Measurements from ENCODE around the gene SCAI. TPM values are rescaled to one million over a fixed set of nuclear protein-coding genes. Genes with fewer than 3 reads are reported as not detected.

The SCAI gene
- total and polyA plus RNA-seq, 9 of the 15 experiments (the other 6 are each of a cell fraction or from before 2014, with no cell fraction given), result 0.70 to 12.4 (median 4.2) TPM

- TF ChIP-seq ZBTB11 (CRISPR knock-in tag; IDR thresholded peaks at IDR 0.05) (no peak), HMG20B (CRISPR knock-in tag; IDR thresholded peaks at IDR 0.05) (no peak), CHD2 (IDR thresholded peaks at IDR 0.05; ENCODE audit: low read depth, low read length) (no peak), CREM (IDR thresholded peaks at IDR 0.05; ENCODE audit: low read depth) (no peak), SOX6 (IDR thresholded peaks at IDR 0.05) (no peak), PHTF2 (CRISPR knock-in tag; IDR thresholded peaks at IDR 0.05) (no peak), KLF6 (CRISPR knock-in tag; IDR thresholded peaks at IDR 0.05; ENCODE audit: borderline replicate concordance) (no peak), EP400 (IDR thresholded peaks at IDR 0.05) (no peak), CHAMP1 (IDR thresholded peaks at IDR 0.05) (no peak), KLF13 (tag; IDR thresholded peaks at IDR 0.05; ENCODE audit: borderline replicate concordance, low read depth) (no peak), MED1 (CRISPR knock-in tag; IDR thresholded peaks at IDR 0.05; ENCODE audit: borderline replicate concordance) (no peak), TBP (optimal IDR thresholded peaks at IDR 0.05; ENCODE audit: low read depth, low read length) (no peak)
Measured at GRCh38 chr9:125024917-125025316, 118.4 kb downstream of the SCAI start (continued).

Data from K562 (cell line).